Right lobe of liver (tissue), 6 donors: Measurements from ENCODE around the gene RBPJL. TPM values are rescaled to one million over a fixed set of nuclear protein-coding genes. Genes with fewer than 3 reads are reported as not detected.

Experiments used
- ATAC-seq, 4 donors: fragments of 200-7000 bp; cut with Tn5 transposase; one replicate each; pipeline ENCODE4 v1.9.1; 2020; ENCODE audit warnings: mild to moderate bottlenecking in 4 of 4, moderate library complexity in 4 of 4
- DNase-seq, 3 donors: peaks; one replicate each; pipeline ENCODE4 v3.0.0-alpha.2; 2020
- H3K27ac ChIP-seq, 3 donors: fragments of 200-600 bp; one replicate each; pipeline ENCODE4 v1.8.0; 2022
- H3K27me3 ChIP-seq, 2 donors: fragments of 200-600 bp; one replicate each; pipeline ENCODE4 v1.8.0; 2022
- H3K36me3 ChIP-seq, 4 donors: fragments of 200-600 bp; sonication (generic) in 1 of 4; one replicate each; pipeline versions ENCODE4 v1.5.1 to v1.8.0; 2017 to 2022; ENCODE audit warnings: control low read depth in 1 of 4
- H3K4me1 ChIP-seq, 4 donors: fragments of 200-600 bp; sonication (generic) in 1 of 4; one replicate each; pipeline versions ENCODE4 v1.5.1 to v1.8.0; 2017 to 2022; ENCODE audit warnings: control low read depth in 1 of 4
- H3K4me3 ChIP-seq, 3 donors: fragments of 200-600 bp; one replicate each; pipeline ENCODE4 v1.8.0; 2022
- H3K9me3 ChIP-seq, 4 donors: fragments of 200-600 bp; sonication (generic) in 1 of 4; one replicate each; pipeline versions ENCODE4 v1.5.1 to v1.8.0; 2017 to 2022; ENCODE audit warnings: control low read depth in 1 of 4
- POLR2A ChIP-seq: fragments of 450-650 bp; IDR thresholded peaks from one replicate; pipeline ENCODE4 v1.6.1; 2017; ENCODE audit warnings: antibody characterized with exemption, mild to moderate bottlenecking
- WGBS: methylation state at CpG from one replicate; pipeline ENCODE4 v1.1.6; 2018; ENCODE audit warnings: low coverage, low lambda C conversion rate; ENCODE audit not compliant: insufficient coverage; ENCODE audit errors: missing lambda C conversion rate; 5-methylcytosine and 5-hydroxymethylcytosine counted together
- intact Hi-C, 2 donors: fragments of 100-400 bp; cut with DNase I; formaldehyde crosslinking; loops; one replicate each; pipeline versions ENCODE4 v1.11.2 to v1.14.1; 2022
- total RNA-seq, 6 experiments: library from RNA; depleted of rRNA in 2 of 6; stranded (reverse); fragments of >200 nt in 2 of 6; fragmentation: NEBNext Ultra II Directional in 3 of 6; extraction: Animal tissue kit (Norgen Biotek cat#: 25700) in 3 of 6; gene quantifications; one replicate each; pipeline versions ENCODE4 v1.1.0 to v1.2.4, GENCODE V29; 2016 to 2023
- TF ChIP-seq, protein P1 (sequence below), 4 donors: fragments of 200-600 bp in 3 of 4; fragments of 450-650 bp in 1 of 4; IDR thresholded peaks; one replicate each; pipeline versions ENCODE4 v1.5.1 to v1.8.0; 2016 to 2022; ENCODE audit warnings: antibody characterized with exemption in 4 of 4, mild to moderate bottlenecking in 2 of 4
- donor health status: DM: no; HTN: yes; CAD: no.
- donor health status: DM: no; HTN: no; CAD: no.
- donor health status: DM: no; HTN: no; CAD: no.
- donor health status: DM: no; HTN: yes; CAD: no.
- donor health status: DM: no; HTN: yes; CAD: no.

RBPJL gene
- total RNA-seq, 6 experiments from 2014 or later = not detected

DNA sequence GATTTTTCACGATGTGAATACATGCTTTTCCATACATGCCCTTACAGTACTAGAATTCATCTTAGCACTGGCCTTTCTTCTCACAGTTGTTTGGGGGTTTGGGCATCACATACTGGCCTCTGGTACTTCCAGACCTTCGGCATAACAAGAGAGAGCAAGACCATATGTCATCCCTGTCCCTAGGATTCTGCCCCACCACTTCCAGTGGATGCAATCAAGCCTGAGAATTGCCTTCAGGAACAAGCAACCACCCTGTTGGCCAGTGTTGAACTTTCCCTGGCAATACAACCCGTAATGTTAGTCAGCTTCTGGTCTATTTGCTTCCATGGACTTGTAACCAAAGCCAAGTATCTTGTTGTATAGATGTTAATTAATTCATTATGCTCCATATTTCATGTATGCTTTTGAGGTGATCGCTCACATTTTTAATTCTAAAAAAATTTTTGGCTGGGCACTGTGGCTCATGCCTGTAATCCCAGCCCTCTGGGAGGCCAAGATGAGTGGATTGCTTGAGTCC is 36.8 kb upstream of the RBPJL start:
- 84% methylated on average over 3 of the region's 4 CpGs for WGBS
- Histone ChIP-seq H3K4me1 (no peaks in the 10 kb centered on the region), H3K9me3 (no peaks in the 10 kb centered on the region), H3K27ac (no peak overlapping the region), H3K27me3 (no peaks in the 10 kb centered on the region), H3K4me3 (no peak overlapping the region), H3K36me3 (no peaks in the 10 kb centered on the region)
- DNase-seq = no peak
- intact Hi-C loops = no loop called here
- TF ChIP-seq, protein P1, sequence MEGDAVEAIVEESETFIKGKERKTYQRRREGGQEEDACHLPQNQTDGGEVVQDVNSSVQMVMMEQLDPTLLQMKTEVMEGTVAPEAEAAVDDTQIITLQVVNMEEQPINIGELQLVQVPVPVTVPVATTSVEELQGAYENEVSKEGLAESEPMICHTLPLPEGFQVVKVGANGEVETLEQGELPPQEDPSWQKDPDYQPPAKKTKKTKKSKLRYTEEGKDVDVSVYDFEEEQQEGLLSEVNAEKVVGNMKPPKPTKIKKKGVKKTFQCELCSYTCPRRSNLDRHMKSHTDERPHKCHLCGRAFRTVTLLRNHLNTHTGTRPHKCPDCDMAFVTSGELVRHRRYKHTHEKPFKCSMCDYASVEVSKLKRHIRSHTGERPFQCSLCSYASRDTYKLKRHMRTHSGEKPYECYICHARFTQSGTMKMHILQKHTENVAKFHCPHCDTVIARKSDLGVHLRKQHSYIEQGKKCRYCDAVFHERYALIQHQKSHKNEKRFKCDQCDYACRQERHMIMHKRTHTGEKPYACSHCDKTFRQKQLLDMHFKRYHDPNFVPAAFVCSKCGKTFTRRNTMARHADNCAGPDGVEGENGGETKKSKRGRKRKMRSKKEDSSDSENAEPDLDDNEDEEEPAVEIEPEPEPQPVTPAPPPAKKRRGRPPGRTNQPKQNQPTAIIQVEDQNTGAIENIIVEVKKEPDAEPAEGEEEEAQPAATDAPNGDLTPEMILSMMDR (IDR thresholded peaks at IDR 0.05) = no peak
- no peak for TF ChIP-seq POLR2A
- no peak for ATAC-seq

DNA sequence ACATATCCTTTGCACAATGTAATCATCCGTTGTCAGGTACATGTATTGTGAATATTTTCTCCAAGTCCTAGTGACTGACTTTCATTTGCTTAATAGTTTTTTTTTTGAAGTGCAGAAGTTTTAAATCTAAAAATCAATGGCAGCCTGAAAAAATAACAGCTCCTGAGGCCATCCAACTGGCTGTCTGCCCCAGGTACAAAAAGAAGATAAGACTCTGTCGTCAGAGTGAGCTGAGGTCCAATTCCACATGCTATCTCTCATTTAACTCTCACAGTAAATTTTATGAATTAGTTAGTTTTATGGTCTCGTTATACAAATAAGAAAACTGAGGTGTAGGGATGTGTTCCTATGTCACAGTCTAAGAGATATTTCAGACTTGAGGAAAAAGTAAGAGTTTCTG is 31.3 kb upstream of the RBPJL start:
- TF ChIP-seq, protein P1 (IDR thresholded peaks at IDR 0.05) = no peak
- TF ChIP-seq POLR2A = no peak
- DNase-seq (peak in 1 of 3 donors; percentile 72), ATAC-seq (peak; percentile 65 to 88 (median 77))
- 17% methylated on average over 3 of the region's 3 CpGs for WGBS
- intact Hi-C loops = no loop called here
- H3K27ac ChIP-seq = no peak overlapping the region
- H3K4me1 ChIP-seq = peaks cover 0 to 12% (median under 1%) of the 10 kb centered on the region in 4 donors
- no peaks in the 10 kb centered on the region for H3K36me3 ChIP-seq
- H3K4me3 ChIP-seq = no peak overlapping the region
- no peaks in the 10 kb centered on the region for H3K9me3 ChIP-seq
- no peaks in the 10 kb centered on the region for H3K27me3 ChIP-seq

DNA sequence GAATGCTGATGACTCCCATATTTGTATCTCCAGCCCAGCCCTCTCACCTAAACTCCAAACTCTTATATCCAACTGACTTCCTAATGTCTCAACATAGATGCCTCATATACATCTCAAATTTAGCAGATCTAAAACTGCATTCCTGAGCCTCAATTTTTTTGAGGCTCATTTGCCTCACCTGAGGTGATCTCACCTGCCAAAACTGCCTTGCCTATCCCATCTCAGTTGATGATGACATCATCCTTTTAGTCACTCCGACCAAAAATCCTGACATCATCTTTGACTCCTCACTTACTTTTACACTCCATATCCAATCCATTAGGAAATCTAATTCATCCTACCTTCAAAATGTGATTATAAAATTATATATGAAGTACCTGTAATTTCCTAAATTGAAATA is 26.6 kb upstream of the RBPJL start:
- Histone ChIP-seq H3K4me1 (peaks cover 0 to 11% (median under 1%) of the 10 kb centered on the region in 4 donors), H3K9me3 (no peaks in the 10 kb centered on the region), H3K4me3 (no peak overlapping the region), H3K36me3 (no peaks in the 10 kb centered on the region), H3K27me3 (no peaks in the 10 kb centered on the region), H3K27ac (no peak overlapping the region)
- DNase-seq (no peak), ATAC-seq (no peak)
- TF ChIP-seq, protein P1 (IDR thresholded peaks at IDR 0.05) = no peak
- TF ChIP-seq POLR2A = no peak
- 71% methylated on average over 1 of the region's 1 CpG for WGBS
- intact Hi-C loops = no loop called here

DNA sequence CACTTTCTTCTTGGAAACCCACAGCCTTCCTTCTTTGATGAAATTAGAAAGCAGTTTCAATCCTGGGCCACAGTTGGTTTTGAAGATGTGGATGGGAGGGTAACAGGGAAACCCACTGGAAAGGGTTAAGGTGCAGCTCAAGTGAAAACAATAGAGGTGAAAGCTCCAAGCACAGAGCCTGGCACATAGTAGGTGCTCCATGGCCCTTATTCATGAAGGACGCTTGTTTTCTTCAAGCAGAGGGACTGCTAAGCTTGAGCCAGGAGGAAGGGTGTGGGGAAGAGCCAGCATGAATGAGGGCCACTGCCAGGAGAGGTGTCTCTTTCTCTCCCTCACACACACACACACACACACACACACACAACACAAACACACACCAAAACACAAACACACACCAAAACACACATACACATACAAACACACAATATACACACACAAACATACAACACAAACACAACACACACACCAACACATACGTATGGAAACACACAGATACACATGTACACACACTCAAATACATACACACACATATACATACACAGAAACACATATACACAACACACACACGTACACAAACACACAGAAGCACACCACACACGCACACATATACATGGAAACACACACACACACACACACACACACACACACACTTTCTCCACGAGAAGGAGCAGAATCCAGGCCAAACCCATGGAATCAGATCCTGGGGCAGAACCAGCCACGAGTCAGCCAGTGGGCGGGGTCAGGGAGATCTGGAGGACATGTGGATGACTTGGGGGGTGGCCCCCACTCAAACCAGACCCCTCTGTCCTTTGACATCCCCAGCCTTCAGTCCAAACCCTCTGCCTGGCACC is 23.7 kb upstream of the RBPJL start:
- DNase-seq = peak in 1 of 3 donors; percentile 33
- H3K4me1 ChIP-seq = peaks cover 0 to 2% (median 0%) of the 10 kb centered on the region in 4 donors
- no peak overlapping the region for H3K4me3 ChIP-seq
- no peaks in the 10 kb centered on the region for H3K9me3 ChIP-seq
- H3K27me3 ChIP-seq = no peaks in the 10 kb centered on the region
- WGBS = 50% methylated on average over 5 of the region's 7 CpGs
- H3K27ac ChIP-seq = no peak overlapping the region
- ATAC-seq = no peak
- H3K36me3 ChIP-seq = no peaks in the 10 kb centered on the region
- intact Hi-C loops = no loop called here
- TF ChIP-seq POLR2A = no peak
- TF ChIP-seq, protein P1 (IDR thresholded peaks at IDR 0.05) = no peak
